ENCODE data around the gene NDOR1.

- no peak for TF ChIP-seq CTCF (IDR thresholded peaks at IDR 0.05; ENCODE audit: low read depth, low read length)
- TF ChIP-seq EZH2phosphoT487 (IDR thresholded peaks at IDR 0.05; ENCODE audit: low read depth), result no peak
Observed at GRCh38 chr9:137182836-137183235, 22.7 kb upstream of the NDOR1 start.
